Measurements from ENCODE around the gene LRRTM3.

LRRTM3 gene

DNA sequence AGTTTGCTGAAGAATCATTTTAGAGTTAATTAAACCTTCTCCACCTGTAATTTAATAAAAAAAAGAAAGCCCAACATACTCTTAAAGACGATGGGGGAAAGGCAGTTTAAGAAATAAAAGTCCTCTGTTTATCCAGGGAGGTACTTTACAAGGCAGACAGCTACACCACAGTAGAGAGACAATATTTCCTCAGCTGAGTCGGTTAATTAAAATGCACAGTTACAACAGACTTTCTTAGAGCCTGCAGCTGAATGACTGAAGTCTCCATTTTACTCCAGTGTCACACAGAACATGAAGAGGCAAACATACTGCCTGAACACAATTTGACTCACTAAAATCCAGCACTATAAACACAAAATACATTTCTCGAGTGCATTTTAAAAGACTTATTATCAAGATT lies 15.1 kb downstream of the LRRTM3 start:
- TF ChIP-seq YY1 (IDR thresholded peaks at IDR 0.05; ENCODE audit: low read depth) (no peak), NFIC (IDR thresholded peaks at IDR 0.05) (no peak), RAD21 (IDR thresholded peaks at IDR 0.05; ENCODE audit: low read depth) (no peak), CEBPB (IDR thresholded peaks at IDR 0.05) (no peak), EGR1 (IDR thresholded peaks at IDR 0.05) (no peak), TEAD4 (IDR thresholded peaks at IDR 0.05) (no peak), TCF12 (IDR thresholded peaks at IDR 0.05; ENCODE audit: low read depth) (no peak), EP300 (IDR thresholded peaks at IDR 0.05; ENCODE audit: borderline replicate concordance) (no peak), TAF1 (IDR thresholded peaks at IDR 0.05; ENCODE audit: low read depth) (no peak), CREB1 (IDR thresholded peaks at IDR 0.05; ENCODE audit: low read depth) (no peak), FOXM1 (IDR thresholded peaks at IDR 0.05; ENCODE audit: borderline replicate concordance, low read depth) (no peak), ZBTB7A (IDR thresholded peaks at IDR 0.05; ENCODE audit: low read depth) (no peak)
- TF ChIP-seq, protein P1, sequence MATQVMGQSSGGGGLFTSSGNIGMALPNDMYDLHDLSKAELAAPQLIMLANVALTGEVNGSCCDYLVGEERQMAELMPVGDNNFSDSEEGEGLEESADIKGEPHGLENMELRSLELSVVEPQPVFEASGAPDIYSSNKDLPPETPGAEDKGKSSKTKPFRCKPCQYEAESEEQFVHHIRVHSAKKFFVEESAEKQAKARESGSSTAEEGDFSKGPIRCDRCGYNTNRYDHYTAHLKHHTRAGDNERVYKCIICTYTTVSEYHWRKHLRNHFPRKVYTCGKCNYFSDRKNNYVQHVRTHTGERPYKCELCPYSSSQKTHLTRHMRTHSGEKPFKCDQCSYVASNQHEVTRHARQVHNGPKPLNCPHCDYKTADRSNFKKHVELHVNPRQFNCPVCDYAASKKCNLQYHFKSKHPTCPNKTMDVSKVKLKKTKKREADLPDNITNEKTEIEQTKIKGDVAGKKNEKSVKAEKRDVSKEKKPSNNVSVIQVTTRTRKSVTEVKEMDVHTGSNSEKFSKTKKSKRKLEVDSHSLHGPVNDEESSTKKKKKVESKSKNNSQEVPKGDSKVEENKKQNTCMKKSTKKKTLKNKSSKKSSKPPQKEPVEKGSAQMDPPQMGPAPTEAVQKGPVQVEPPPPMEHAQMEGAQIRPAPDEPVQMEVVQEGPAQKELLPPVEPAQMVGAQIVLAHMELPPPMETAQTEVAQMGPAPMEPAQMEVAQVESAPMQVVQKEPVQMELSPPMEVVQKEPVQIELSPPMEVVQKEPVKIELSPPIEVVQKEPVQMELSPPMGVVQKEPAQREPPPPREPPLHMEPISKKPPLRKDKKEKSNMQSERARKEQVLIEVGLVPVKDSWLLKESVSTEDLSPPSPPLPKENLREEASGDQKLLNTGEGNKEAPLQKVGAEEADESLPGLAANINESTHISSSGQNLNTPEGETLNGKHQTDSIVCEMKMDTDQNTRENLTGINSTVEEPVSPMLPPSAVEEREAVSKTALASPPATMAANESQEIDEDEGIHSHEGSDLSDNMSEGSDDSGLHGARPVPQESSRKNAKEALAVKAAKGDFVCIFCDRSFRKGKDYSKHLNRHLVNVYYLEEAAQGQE (IDR thresholded peaks at IDR 0.05; ENCODE audit: low read depth), result no peak
- TF ChIP-seq, protein P2, sequence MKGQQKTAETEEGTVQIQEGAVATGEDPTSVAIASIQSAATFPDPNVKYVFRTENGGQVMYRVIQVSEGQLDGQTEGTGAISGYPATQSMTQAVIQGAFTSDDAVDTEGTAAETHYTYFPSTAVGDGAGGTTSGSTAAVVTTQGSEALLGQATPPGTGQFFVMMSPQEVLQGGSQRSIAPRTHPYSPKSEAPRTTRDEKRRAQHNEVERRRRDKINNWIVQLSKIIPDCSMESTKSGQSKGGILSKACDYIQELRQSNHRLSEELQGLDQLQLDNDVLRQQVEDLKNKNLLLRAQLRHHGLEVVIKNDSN (IDR thresholded peaks at IDR 0.05), result no peak
- TF ChIP-seq, protein P3, sequence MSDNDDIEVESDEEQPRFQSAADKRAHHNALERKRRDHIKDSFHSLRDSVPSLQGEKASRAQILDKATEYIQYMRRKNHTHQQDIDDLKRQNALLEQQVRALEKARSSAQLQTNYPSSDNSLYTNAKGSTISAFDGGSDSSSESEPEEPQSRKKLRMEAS (IDR thresholded peaks at IDR 0.05), result no peak

DNA sequence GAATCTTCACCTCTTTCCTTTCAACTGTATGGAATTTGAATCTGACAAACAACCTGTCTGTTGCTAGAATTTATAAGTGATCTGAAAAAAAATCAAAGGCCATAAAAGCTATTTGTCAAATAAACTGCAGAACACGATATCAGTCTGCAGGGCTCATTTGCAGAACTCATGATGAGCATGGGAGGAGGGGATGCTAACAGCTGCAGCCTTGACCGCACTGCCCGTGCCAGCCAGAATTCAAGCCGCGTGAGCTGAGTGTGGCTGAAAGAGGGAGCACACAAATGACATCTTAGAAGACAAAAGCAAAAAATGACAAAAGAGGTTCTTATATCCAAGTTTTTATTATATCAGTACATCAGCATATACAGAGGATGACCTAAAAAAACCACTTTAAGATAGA lies 15.7 kb downstream of the LRRTM3 start:
- TF ChIP-seq, protein P2 (IDR thresholded peaks at IDR 0.05), result no peak
- no peak for TF ChIP-seq YY1 (IDR thresholded peaks at IDR 0.05; ENCODE audit: low read depth)
- TF ChIP-seq NFIC (IDR thresholded peaks at IDR 0.05), result no peak
- TF ChIP-seq EGR1 (IDR thresholded peaks at IDR 0.05), result no peak
- no peak for TF ChIP-seq ZBTB7A (IDR thresholded peaks at IDR 0.05; ENCODE audit: low read depth)
- TF ChIP-seq, protein P1 (IDR thresholded peaks at IDR 0.05; ENCODE audit: low read depth), result no peak
- TF ChIP-seq TAF1 (IDR thresholded peaks at IDR 0.05; ENCODE audit: low read depth), result no peak
- TF ChIP-seq TEAD4 (IDR thresholded peaks at IDR 0.05), result no peak
- no peak for TF ChIP-seq RAD21 (IDR thresholded peaks at IDR 0.05; ENCODE audit: low read depth)
- TF ChIP-seq CEBPB (IDR thresholded peaks at IDR 0.05), result no peak
- TF ChIP-seq, protein P3 (IDR thresholded peaks at IDR 0.05), result no peak

DNA sequence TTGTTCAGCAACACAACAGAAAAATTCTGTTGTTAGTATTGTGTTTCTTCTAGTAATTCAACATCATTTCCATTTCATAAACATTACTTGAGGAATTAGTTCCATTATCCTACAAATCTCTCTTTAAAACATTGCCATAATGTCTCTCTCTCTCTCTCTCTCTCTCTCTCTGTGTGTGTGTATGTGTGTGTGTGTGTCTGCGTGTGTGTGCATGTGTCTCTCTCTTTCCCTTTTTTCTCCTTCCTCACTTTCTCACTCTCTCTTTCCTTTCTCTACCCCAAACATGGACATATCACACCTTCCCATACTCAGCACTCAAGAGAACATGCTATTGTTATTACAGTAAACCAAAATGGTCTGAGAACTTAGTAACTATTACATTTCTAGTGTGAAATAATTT lies 16.6 kb downstream of the LRRTM3 start:
- TF ChIP-seq FOXM1 (IDR thresholded peaks at IDR 0.05; ENCODE audit: borderline replicate concordance, low read depth) (no peak), CREB1 (IDR thresholded peaks at IDR 0.05; ENCODE audit: low read depth) (no peak), EGR1 (IDR thresholded peaks at IDR 0.05) (no peak), TEAD4 (IDR thresholded peaks at IDR 0.05) (no peak), ZBTB7A (IDR thresholded peaks at IDR 0.05; ENCODE audit: low read depth) (no peak), NFIC (IDR thresholded peaks at IDR 0.05) (no peak), CEBPB (IDR thresholded peaks at IDR 0.05) (no peak), YY1 (IDR thresholded peaks at IDR 0.05; ENCODE audit: low read depth) (no peak), TAF1 (IDR thresholded peaks at IDR 0.05; ENCODE audit: low read depth) (no peak), EP300 (IDR thresholded peaks at IDR 0.05; ENCODE audit: borderline replicate concordance) (no peak), TCF12 (IDR thresholded peaks at IDR 0.05; ENCODE audit: low read depth) (no peak), RAD21 (IDR thresholded peaks at IDR 0.05; ENCODE audit: low read depth) (no peak)
- TF ChIP-seq, protein P3 (IDR thresholded peaks at IDR 0.05), result no peak
- TF ChIP-seq, protein P1 (IDR thresholded peaks at IDR 0.05; ENCODE audit: low read depth), result no peak
- TF ChIP-seq, protein P2 (IDR thresholded peaks at IDR 0.05), result no peak

- TF ChIP-seq, protein P1 (IDR thresholded peaks at IDR 0.05; ENCODE audit: low read depth), result no peak
- TF ChIP-seq, protein P2 (IDR thresholded peaks at IDR 0.05), result no peak
- no peak for TF ChIP-seq CEBPB (IDR thresholded peaks at IDR 0.05)
- TF ChIP-seq TAF1 (IDR thresholded peaks at IDR 0.05; ENCODE audit: low read depth), result no peak
- TF ChIP-seq TCF12 (IDR thresholded peaks at IDR 0.05; ENCODE audit: low read depth), result no peak
- TF ChIP-seq, protein P3 (IDR thresholded peaks at IDR 0.05), result no peak
- TF ChIP-seq TEAD4 (IDR thresholded peaks at IDR 0.05), result no peak
- TF ChIP-seq YY1 (IDR thresholded peaks at IDR 0.05; ENCODE audit: low read depth), result no peak
- no peak for TF ChIP-seq EGR1 (IDR thresholded peaks at IDR 0.05)
- no peak for TF ChIP-seq CREB1 (IDR thresholded peaks at IDR 0.05; ENCODE audit: low read depth)
- no peak for TF ChIP-seq EP300 (IDR thresholded peaks at IDR 0.05; ENCODE audit: borderline replicate concordance)
- no peak for TF ChIP-seq ZBTB7A (IDR thresholded peaks at IDR 0.05; ENCODE audit: low read depth)
- no peak for TF ChIP-seq RAD21 (IDR thresholded peaks at IDR 0.05; ENCODE audit: low read depth)
- no peak for TF ChIP-seq FOXM1 (IDR thresholded peaks at IDR 0.05; ENCODE audit: borderline replicate concordance, low read depth)
Measured at GRCh38 chr10:66943590-66943989, 17.8 kb downstream of the LRRTM3 start.
